Measurements from ENCODE around the gene CRISPLD2. TPM values are rescaled to one million over a fixed set of nuclear protein-coding genes. Genes with fewer than 3 reads are reported as not detected.

Gene CRISPLD2
- total RNA-seq, 2 experiments from 2014 or later: 2.0 to 2.6 TPM

- Histone ChIP-seq H3K4me1 (ENCODE audit: insufficient read depth, low read length) (no peaks in the 10 kb centered on the region), H3K4me3 (ENCODE audit: low read length) (no peak overlapping the region), H3K27ac (ENCODE audit: low read depth in 1 of 2, low read length in 2 of 2) (no peak overlapping the region), H3K9me3 (ENCODE audit: control insufficient read depth in 1 of 2, insufficient read depth in 1 of 2, low read length in 2 of 2) (no peaks in the 10 kb centered on the region), H3K27me3 (ENCODE audit: control insufficient read depth in 1 of 2, insufficient read depth in 2 of 2, low read length in 2 of 2) (peaks cover 0 to 8% of the 10 kb centered on the region in 2 experiments), H3K36me3 (ENCODE audit: insufficient read depth, low read length) (no peaks in the 10 kb centered on the region)
- H3K4me3 Mint-ChIP-seq: no peak overlapping the region
- H3K36me3 Mint-ChIP-seq (ENCODE audit: low read depth): no peaks in the 10 kb centered on the region
- POLR2A ChIA-PET: no interaction called here
- no peaks in the 10 kb centered on the region for H3K9me3 Mint-ChIP-seq
- ATAC-seq (ENCODE audit: poor library complexity): no peak
- CTCF ChIA-PET: no interaction called here
- intact Hi-C loops (cut with DNase I, micrococcal nuclease): no loop called here
- TF ChIP-seq, protein P1, sequence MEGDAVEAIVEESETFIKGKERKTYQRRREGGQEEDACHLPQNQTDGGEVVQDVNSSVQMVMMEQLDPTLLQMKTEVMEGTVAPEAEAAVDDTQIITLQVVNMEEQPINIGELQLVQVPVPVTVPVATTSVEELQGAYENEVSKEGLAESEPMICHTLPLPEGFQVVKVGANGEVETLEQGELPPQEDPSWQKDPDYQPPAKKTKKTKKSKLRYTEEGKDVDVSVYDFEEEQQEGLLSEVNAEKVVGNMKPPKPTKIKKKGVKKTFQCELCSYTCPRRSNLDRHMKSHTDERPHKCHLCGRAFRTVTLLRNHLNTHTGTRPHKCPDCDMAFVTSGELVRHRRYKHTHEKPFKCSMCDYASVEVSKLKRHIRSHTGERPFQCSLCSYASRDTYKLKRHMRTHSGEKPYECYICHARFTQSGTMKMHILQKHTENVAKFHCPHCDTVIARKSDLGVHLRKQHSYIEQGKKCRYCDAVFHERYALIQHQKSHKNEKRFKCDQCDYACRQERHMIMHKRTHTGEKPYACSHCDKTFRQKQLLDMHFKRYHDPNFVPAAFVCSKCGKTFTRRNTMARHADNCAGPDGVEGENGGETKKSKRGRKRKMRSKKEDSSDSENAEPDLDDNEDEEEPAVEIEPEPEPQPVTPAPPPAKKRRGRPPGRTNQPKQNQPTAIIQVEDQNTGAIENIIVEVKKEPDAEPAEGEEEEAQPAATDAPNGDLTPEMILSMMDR (IDR thresholded peaks at IDR 0.05): no peak
- no peak for DNase-seq
- peaks cover 8% of the 10 kb centered on the region for H3K27me3 Mint-ChIP-seq
- no peaks in the 10 kb centered on the region for H3K4me1 Mint-ChIP-seq (ENCODE audit: low read depth)
- H3K27ac Mint-ChIP-seq: no peak overlapping the region
These were observed 12.8 kb downstream of the CRISPLD2 start for GRCh38 chr16:84832488-84833143.

DNA sequence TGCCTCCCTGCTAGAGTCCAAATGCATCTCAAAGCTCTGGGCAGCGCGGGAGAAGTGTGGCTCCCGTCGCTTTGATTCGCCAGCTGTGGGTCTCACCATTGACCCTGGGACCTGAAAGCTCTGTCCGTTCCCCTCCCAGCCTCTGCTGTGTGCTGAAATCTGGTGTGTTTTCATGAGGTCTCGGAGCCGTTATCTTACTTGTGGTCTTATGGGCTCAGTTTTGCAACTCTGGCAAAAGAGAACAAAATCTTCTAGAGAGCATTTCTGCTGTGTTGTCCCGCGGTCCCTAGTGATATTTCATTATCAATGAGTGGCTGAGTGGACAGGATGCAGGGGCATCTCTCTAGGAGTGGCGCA, 13.3 kb downstream of the CRISPLD2 start:
- POLR2A ChIA-PET: no interaction called here
- H3K27me3 ChIP-seq (ENCODE audit: control insufficient read depth in 1 of 2, insufficient read depth in 2 of 2, low read length in 2 of 2): peaks cover 0 to 8% of the 10 kb centered on the region in 2 experiments
- Mint-ChIP-seq H3K9me3 (no peaks in the 10 kb centered on the region), H3K4me1 (ENCODE audit: low read depth) (no peaks in the 10 kb centered on the region), H3K27ac (no peak overlapping the region), H3K4me3 (no peak overlapping the region), H3K27me3 (peaks cover 8% of the 10 kb centered on the region), H3K36me3 (ENCODE audit: low read depth) (no peaks in the 10 kb centered on the region)
- no peaks in the 10 kb centered on the region for H3K4me1 ChIP-seq (ENCODE audit: insufficient read depth, low read length)
- no peak for ATAC-seq (ENCODE audit: poor library complexity)
- intact Hi-C loops (cut with DNase I, micrococcal nuclease): no loop called here
- H3K4me3 ChIP-seq (ENCODE audit: low read length): no peak overlapping the region
- H3K36me3 ChIP-seq (ENCODE audit: insufficient read depth, low read length): no peaks in the 10 kb centered on the region
- no peak overlapping the region for H3K27ac ChIP-seq (ENCODE audit: low read depth in 1 of 2, low read length in 2 of 2)
- CTCF ChIA-PET: no interaction called here
- TF ChIP-seq, protein P1 (IDR thresholded peaks at IDR 0.05): no peak
- DNase-seq: no peak
- H3K9me3 ChIP-seq (ENCODE audit: control insufficient read depth in 1 of 2, insufficient read depth in 1 of 2, low read length in 2 of 2): no peaks in the 10 kb centered on the region

GRCh38 chr16:84833542-84834402, 14.0 kb downstream of the CRISPLD2 start:
- TF ChIP-seq, protein P1 (IDR thresholded peaks at IDR 0.05): no peak

More at GRCh38 chr16:84833542-84834402, 14.0 kb downstream of the CRISPLD2 start:
- POLR2A ChIA-PET: no interaction called here
- Histone ChIP-seq H3K27me3 (ENCODE audit: control insufficient read depth in 1 of 2, insufficient read depth in 2 of 2, low read length in 2 of 2) (peaks cover 0 to 8% of the 10 kb centered on the region in 2 experiments), H3K9me3 (ENCODE audit: control insufficient read depth in 1 of 2, insufficient read depth in 1 of 2, low read length in 2 of 2) (no peaks in the 10 kb centered on the region), H3K4me1 (ENCODE audit: insufficient read depth, low read length) (no peaks in the 10 kb centered on the region), H3K36me3 (ENCODE audit: insufficient read depth, low read length) (no peaks in the 10 kb centered on the region), H3K4me3 (ENCODE audit: low read length) (no peak overlapping the region), H3K27ac (ENCODE audit: low read depth in 1 of 2, low read length in 2 of 2) (no peak overlapping the region)
- CTCF ChIA-PET: no interaction called here
- DNase-seq: no peak
- Mint-ChIP-seq H3K27me3 (peaks cover 7% of the 10 kb centered on the region), H3K36me3 (ENCODE audit: low read depth) (no peaks in the 10 kb centered on the region), H3K4me1 (ENCODE audit: low read depth) (no peaks in the 10 kb centered on the region), H3K27ac (no peak overlapping the region), H3K9me3 (no peaks in the 10 kb centered on the region), H3K4me3 (no peak overlapping the region)
- ATAC-seq (ENCODE audit: poor library complexity): no peak
- intact Hi-C loops (cut with DNase I, micrococcal nuclease): no loop called here
